ENCODE measurements around the gene CIBAR2.

DNA sequence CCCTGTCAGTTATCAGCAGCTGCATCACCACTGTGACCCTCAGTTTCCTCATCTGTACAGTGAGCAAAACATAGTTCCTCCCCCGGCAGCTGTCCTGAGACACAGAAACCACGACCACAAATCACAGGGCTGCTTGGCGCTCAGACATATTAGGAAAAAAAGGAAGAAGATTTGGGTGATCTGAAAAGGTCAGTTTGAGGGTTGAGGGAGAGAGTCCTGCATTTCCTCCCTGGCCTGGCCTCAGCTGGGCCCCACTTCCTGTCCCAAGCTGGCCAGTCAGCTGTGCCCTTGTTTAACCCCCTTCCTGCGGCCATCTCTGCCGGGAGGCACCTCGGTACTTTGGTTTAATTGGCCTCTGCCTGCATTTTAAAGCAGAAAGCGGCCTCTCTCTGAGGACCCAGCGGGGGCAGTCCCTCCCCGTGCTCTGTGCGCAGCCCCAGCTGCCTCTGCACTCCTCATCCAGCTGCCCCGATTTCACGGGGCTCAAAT lies 24.0 kb upstream of the CIBAR2 start:
- TF ChIP-seq, protein P1, sequence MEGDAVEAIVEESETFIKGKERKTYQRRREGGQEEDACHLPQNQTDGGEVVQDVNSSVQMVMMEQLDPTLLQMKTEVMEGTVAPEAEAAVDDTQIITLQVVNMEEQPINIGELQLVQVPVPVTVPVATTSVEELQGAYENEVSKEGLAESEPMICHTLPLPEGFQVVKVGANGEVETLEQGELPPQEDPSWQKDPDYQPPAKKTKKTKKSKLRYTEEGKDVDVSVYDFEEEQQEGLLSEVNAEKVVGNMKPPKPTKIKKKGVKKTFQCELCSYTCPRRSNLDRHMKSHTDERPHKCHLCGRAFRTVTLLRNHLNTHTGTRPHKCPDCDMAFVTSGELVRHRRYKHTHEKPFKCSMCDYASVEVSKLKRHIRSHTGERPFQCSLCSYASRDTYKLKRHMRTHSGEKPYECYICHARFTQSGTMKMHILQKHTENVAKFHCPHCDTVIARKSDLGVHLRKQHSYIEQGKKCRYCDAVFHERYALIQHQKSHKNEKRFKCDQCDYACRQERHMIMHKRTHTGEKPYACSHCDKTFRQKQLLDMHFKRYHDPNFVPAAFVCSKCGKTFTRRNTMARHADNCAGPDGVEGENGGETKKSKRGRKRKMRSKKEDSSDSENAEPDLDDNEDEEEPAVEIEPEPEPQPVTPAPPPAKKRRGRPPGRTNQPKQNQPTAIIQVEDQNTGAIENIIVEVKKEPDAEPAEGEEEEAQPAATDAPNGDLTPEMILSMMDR (IDR thresholded peaks at IDR 0.05 in 2 of 3, conservative IDR thresholded peaks at IDR 0.05 in 1 of 3; ENCODE audit: control insufficient read depth in 2 of 3, extremely low read depth in 1 of 3, insufficient read depth in 1 of 3, low read depth in 3 of 3, low read length in 3 of 3) = no peak
- TF ChIP-seq CREM (IDR thresholded peaks at IDR 0.05; ENCODE audit: low read depth) = no peak
